ENCODE data around the gene CEP41.

DNA sequence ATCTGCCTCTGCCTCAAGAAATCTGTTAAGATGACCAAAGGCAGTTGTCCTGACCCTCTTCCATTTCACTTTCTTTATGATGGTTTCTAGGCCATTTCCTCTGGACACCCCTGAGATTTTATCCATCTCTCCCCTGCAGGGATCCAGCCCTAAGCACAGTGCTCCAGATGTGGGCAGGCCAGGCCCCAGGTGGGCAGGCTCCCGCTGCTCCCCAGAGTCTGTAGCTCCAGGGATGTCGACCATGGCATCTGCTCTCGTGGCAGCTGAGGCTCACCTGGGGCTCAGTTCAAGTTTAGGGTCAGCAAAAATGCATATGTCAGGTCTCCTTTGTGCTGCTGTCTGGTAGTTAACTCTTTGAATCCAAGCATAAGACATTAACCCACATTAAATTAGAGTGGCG, 11.8 kb downstream of the CEP41 start:
- TF ChIP-seq, protein P1, sequence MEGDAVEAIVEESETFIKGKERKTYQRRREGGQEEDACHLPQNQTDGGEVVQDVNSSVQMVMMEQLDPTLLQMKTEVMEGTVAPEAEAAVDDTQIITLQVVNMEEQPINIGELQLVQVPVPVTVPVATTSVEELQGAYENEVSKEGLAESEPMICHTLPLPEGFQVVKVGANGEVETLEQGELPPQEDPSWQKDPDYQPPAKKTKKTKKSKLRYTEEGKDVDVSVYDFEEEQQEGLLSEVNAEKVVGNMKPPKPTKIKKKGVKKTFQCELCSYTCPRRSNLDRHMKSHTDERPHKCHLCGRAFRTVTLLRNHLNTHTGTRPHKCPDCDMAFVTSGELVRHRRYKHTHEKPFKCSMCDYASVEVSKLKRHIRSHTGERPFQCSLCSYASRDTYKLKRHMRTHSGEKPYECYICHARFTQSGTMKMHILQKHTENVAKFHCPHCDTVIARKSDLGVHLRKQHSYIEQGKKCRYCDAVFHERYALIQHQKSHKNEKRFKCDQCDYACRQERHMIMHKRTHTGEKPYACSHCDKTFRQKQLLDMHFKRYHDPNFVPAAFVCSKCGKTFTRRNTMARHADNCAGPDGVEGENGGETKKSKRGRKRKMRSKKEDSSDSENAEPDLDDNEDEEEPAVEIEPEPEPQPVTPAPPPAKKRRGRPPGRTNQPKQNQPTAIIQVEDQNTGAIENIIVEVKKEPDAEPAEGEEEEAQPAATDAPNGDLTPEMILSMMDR (IDR thresholded peaks at IDR 0.05) = no peak
- TF ChIP-seq POLR2A (IDR thresholded peaks at IDR 0.05) = no peak
